Esophagus muscularis mucosa (tissue), 3 donors: ENCODE results near the gene FRK.

Source experiments
- CTCF ChIP-seq, 3 experiments: fragments of 200-600 bp in 2 of 3; fragments of 450-650 bp in 1 of 3; sonication (generic) in 2 of 3; IDR thresholded peaks; one replicate each; pipeline ENCODE4 v1.5.1; 2017 to 2019; ENCODE audit warnings: antibody characterized with exemption in 3 of 3, mild to moderate bottlenecking in 2 of 3, moderate library complexity in 1 of 3
- EP300 ChIP-seq: sonication (generic); formaldehyde crosslinking; IDR thresholded peaks from one replicate; pipeline ENCODE4 v1.6.1; 2017; ENCODE audit warnings: antibody characterized with exemption

- TF ChIP-seq EP300 (no peak), CTCF (IDR thresholded peaks at IDR 0.05) (no peak)
Observed at GRCh38 chr6:115935361-115935760, 125.3 kb downstream of the FRK start.
